ENCODE results near the gene MRPL20.
"Not testable (repeated sequence)": the region's sequence is repeated elsewhere in the genome, so short reads cannot be mapped to it uniquely, and the experiment has no call there.

Gene MRPL20

DNA sequence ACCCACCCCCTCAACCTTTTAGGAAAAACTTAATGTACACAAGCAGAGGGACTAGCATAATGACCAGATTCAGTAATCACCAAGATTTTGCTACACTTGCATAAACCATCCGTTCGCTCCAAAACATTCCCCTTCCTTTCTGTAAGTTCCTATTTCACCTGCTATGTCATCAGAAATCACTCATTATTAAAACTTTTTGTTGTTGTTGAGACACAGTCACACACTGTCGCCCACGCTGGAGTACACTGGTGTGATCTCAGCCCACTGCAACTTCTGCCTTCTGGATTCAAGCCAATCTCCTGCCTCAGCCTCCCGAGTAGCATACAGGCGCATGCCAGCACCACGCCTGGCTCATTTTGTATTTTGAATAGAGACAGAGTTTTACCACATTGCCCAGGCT, 3.4 kb downstream of the MRPL20 start:
- no peak for DNase-seq

DNA sequence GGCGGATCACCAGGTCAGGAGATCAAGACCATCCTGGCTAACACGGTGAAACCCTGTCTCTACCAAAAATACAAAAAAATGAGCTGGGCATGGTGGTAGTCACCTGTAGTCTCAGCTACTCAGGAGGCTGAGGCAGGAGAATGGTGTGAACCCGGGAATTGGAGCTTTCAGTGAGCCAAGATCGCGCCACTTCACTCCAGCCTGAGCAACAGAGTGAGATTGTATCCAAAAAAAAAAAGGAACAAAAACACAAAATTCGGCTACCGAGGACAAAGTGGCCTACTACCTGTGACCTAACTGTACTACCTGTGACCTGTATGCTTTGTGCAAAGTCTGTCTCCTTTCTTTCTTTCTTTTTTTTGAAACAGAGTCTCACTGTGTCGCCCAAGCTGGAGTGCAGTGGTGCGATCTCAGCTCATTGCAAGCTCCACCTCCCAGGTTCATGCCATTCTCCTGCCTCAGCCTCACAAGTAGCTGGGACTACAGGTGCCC, 4.1 kb downstream of the MRPL20 start:
- not testable (repeated sequence) for DNase-seq

DNA sequence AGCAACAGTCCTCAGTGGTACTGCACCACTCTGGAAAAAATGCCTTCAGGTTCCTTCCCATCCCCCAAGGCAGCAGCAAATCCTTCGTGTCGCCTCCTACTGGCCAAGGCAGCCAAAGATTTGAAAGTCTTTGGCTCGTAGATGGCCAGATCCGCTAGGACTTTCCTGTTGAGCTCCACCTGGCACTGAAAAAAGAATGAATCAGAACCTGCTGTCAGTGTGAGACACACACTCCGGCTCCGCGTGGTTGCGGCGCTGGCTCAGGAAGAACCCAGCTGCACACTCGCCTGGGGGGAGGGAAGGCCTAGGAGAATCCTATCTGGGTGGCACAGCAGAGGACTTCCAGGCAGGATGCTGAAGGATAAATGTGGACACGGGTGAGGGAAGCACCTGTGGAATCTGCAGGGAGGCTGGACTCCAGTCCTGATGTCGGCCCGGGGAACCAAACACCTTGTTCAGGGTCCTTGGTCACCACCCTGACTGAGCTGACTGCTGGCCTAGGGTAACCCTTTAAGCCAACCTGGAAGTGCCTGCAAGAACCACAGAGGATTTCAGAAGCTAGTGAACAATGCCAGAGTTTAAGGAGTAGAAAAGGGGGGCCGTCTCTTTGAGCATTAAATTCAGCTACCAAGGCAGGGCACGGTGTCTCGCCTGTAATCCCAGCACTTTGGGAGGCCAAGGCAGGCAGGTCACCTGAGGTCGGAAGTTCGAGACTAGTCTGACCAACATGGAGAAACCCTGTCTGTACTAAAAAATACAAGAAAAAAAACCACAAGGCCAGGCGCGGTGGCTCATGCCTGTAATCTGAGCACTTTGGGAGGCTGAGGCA, 4.8 kb downstream of the MRPL20 start:
- DNase-seq: no peak

DNA sequence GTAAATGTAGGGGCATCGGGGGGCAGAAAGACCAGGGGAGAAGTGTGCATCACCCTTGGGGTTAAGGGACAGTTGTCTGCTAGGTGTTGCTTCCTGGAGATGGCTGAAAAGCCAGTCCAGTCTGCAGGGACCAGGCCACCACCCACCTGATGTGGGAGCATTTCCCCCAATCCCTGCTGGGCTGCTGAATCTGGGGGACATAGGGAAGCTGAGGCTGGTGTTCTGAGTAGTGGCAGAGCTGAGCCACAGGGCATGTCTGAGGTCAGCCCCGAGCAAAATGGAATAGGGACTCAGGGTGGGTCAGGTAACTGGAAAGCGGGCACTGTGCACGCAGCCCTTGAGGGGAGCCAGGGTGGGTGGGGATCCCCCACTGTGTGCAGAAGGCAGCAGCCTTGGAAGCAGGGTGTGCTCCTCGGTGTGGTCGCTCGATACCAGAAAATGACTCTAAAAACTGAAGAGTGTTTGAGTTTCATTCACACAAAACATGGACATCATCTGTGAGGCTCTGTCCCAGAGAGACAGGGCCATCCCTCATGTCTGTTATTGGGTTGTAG, 5.6 kb downstream of the MRPL20 start:
- no peak for DNase-seq

DNA sequence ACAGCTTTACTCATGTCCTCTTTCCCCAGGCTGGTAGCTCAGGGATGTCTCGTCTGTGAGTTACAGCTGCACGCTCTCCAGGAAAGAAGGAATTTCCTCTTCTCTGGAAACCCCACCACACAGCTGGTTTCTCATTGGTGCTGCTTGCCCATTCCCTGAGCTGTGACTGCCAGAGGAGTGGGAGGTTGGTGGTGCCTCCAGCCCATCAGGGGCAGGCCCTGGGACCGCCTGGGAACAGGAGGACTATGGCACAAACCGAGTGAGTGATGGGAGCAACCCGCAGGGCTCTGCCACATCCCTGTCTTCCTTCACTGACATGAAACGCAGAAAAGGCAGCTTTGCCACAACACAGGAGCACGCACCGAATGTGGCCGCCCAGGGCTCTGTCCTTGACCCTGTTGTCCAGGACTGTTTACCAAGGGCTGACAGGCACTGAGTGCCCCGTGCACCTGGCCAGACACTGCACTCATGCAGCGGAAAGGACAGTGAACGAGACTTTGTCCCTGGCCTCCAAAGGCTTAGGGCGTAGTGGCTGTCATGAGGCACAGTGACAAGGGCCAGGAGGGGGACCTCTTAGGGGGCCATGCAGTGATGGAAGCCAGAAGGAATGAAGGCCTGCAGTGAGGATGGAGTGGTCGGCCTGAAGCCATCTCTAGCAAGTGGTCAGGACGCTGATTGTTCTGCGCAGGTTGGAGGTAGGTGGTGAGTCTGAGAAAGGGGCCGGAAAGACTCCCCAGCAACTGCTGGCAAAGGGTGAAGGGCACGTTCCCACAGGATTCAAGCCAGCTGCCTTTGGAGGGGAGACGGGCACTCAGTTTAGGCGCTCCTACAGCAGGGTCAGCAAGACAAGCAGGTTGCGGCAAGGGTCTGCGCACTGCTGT, 6.3 kb downstream of the MRPL20 start:
- DNase-seq: no peak

DNA sequence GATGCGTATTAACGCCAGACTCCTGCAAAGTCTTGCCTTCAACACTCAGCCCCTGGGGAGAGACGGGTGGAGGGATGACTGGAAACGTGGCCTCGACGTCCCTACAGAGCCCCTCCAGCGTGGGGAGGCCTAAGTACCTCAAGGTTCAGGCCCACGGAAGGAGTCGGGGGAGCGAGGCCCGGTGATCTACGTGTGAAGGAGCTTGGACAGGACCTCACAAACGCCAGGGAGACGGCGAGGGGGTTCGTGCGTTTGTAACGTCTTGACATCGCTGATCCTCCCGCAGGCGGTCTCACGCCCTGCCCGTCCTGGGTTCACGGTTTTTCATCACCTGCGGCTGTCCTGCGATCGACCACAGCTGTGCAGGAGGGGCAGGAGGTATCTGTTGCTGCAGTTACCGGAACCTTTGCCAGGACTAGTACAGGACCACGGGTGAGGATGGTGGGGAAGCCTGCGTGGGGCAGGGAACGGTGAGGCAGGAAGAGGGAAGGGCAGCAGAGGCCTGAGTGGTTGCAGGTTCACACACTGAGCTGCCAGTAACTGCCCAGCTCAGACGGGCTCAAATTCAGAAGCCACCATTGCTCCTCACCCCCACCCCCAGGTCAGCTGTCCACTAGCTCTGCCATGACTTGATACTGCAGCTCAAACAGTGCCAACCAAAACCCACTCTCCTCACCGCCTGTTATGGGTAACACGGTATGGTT, 7.1 kb downstream of the MRPL20 start:
- no peak for DNase-seq

- DNase-seq: peak; percentile 98
Observed at GRCh38 chr1:1399187-1399871, 7.8 kb downstream of the MRPL20 start, which contains the start of gene CCNL2. Gene CCNL2, minus strand, starts transcription at chr1:1399335. Its CDS starts 29 bp downstream, at chr1:1399306.

DNA sequence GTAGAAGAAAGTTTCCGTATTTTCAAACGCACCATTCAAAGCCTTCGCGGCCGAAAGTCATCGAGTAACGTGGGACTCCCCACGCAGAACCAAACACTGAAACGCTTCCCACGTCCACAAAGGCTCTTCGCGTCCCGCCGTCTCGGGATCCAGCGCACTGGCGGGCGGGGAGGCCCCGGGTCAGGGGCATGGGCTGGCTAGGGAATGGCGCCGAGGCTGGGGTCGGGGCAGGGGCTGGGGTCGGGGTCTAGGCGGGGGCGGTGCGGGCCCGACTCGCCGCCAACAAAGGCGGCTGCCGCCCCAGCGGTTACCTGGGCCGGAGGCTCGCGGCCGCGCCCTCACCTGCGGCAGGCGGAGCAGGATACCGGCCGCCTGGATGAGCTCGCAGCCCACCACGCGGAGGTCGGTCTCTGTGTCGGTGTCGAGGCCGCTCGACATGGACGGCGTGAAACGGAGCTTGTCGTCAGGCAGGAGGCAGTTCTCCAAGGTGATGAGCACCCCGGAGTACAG, 8.4 kb downstream of the MRPL20 start:
- DNase-seq: no peak

GRCh38 chr1:1397839-1398523, 9.1 kb downstream of the MRPL20 start:
- no peak for DNase-seq

- DNase-seq: no peak
Observed at GRCh38 chr1:1395166-1395565, 11.9 kb downstream of the MRPL20 start.

DNA sequence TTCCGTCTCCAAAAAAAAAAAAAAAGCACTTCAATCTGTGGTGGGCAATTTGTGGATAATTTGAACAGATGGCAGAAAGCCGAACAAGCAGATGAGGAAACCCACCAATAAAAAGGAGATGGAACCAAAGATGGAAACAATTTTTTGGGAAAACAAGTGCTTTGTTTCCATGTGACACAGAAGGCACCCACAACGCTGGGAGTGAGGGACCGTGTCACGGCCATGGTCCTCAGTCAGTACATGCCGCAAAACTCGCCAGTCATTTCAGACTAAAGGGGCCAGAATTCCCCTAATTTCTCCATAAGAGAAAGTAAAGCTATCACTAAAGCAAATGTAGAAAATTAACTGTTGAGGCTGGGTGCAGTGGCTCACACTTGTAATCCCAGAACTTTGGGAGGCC, 13.0 kb downstream of the MRPL20 start:
- no peak for DNase-seq

DNA sequence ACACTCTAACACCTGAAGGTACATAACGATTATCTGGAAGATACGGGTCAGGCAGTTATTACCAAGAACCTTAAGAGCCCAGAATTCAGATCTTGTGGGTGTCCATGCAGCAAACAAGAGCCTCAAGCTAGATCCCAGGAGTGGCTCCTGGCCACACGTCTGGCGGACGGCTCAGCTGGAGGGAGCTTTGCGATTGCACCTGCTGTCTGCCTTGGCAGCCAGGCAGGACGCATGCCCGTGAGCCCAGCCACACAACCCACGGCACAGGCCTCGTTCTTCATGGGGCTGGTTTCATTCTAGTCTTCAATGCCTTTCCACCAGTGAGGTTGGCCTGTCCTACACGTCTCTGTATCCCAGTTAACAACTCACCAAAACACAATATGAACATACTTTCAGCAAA, 13.7 kb downstream of the MRPL20 start:
- DNase-seq: no peak

DNA sequence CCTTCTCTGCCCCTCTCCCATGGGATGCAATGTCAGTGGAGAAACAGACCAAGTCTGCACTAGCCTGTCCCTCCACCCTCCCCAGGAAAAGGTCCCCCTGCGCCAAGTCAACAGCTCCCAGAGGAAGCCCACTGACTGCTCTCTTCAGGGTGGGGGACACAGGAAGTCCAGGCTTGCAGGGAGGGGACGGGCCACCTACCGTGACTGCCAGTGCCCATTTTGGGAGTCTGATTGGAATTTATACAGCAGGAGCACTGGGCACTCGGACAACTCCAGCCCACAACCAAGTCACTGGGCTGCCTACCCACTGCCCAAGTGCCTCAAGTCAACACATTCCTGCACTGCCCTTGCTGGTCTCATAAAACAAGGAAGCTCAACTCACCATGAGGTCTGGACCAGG, 14.1 kb downstream of the MRPL20 start:
- no peak for DNase-seq

DNA sequence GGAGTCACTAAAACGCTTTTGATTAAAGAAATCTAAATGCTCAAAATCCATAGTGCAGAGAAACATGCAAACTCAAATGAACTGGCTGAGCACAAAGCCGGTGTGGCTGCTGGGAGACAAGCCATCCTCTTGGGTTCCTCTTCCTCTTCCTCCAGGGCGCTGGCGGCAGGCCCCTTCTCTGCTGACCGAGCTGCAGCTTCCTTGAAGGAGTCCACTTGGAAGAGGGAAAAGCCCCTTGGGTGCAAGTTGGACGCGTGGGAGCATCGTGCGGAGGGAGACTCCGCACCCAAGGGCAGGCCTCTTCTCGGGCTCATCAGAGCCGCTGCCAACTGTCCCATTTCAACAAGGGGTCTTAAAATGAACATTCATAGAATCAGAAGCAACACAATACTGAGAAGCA, 15.9 kb downstream of the MRPL20 start:
- DNase-seq: no peak

GRCh38 chr1:1390675-1391074, 16.4 kb downstream of the MRPL20 start:
- DNase-seq: no peak

DNA sequence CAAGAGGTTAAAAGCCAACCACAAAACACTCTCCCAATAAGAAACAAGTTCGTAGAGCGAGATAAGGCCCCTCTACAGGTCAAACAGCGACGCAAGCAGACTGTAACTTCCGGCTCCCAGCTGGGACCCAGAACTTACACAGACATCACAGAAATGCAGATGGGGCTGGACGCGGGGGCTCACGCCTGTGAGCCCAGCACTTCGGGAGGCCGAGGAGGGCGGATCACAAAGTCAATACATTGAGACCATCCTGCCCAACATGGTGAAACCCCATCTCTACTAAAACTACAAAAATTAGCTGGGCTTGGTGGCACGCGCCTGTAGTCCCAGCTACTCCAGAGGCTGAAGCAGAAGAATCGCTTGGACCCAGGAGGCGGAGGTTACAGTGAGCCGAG, 19.0 kb downstream of the MRPL20 start:
- DNase-seq: no peak

GRCh38 chr1:1387098-1388077, 19.7 kb downstream of the MRPL20 start:
- DNase-seq: no peak

GRCh38 chr1:1385931-1386330, 21.2 kb downstream of the MRPL20 start:
- DNase-seq: no peak

DNA sequence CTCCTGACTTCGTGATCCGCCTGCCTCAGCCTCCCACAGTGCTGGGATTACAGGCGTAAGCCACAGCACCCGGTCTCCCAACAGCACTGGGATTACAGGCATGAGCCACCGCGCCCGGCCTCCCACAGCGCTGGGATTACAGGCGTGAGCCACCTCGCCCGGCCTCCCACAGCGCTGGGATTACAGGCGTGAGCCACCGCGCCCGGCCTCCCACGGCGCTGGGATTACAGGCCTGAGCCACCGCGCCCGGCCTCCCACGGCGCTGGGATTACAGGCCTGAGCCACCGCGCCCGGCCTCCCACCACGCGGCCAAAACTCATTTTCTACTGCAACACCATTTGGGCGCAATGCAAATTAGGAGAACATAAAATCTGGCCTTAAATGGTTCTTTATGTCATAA, 21.8 kb downstream of the MRPL20 start:
- not testable (repeated sequence) for DNase-seq

GRCh38 chr1:1381294-1381693, 25.8 kb downstream of the MRPL20 start:
- no peak for DNase-seq

Measured in CD4-positive, alpha-beta T cell treated with Interferon gamma for 1 hour (primary cell).